ENCODE data around the gene TBC1D16.

DNA sequence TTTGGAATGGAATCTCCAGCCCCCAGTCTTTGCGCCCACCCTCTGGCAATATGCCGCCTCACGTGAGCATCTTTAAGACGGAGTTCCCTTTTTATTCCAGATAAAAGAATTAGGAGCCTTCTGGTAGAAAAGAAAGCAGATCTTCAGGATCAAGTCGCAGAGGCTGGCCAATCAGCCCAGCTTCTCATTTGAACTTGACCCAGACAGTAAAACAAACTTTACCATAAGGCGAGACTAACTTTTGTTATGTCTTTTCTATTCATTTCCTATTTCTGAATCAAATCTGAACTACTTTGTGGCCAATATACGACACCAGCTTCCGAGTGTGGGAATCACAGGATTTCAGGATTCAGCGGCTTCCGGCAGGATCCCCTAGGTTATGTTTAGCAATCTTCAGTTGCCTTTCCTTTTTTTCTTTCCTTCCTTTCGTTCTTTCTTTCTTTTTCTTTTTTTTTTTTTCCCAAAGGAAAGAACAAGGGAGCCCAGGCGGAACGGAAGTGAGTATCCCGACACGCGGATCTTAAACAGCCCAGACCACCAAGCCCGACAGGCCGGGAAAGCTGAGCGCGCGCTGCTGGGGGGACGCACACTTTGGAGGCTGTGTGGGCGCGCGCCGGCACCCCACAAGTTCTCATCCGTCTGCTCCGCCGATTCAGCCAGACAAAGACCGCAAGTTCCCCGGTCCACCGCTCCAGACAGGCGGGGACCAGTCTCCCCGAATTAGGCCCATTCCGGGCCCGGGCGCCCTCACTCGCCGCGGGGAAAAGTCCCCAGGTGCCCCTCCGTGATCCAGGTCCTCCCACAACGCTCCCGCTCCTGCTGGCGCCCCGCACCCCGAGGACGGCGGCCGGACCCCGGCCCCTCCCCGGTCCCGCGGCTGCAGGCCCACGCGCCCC, 633 bp downstream of the TBC1D16 start:
- TF ChIP-seq, protein P1, sequence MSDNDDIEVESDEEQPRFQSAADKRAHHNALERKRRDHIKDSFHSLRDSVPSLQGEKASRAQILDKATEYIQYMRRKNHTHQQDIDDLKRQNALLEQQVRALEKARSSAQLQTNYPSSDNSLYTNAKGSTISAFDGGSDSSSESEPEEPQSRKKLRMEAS (IDR thresholded peaks at IDR 0.05; ENCODE audit: low read depth, low read length) = no peak
- TF ChIP-seq POLR2A (IDR thresholded peaks at IDR 0.05; ENCODE audit: extremely low read depth, insufficient read length) = no peak
- TF ChIP-seq, protein P2, sequence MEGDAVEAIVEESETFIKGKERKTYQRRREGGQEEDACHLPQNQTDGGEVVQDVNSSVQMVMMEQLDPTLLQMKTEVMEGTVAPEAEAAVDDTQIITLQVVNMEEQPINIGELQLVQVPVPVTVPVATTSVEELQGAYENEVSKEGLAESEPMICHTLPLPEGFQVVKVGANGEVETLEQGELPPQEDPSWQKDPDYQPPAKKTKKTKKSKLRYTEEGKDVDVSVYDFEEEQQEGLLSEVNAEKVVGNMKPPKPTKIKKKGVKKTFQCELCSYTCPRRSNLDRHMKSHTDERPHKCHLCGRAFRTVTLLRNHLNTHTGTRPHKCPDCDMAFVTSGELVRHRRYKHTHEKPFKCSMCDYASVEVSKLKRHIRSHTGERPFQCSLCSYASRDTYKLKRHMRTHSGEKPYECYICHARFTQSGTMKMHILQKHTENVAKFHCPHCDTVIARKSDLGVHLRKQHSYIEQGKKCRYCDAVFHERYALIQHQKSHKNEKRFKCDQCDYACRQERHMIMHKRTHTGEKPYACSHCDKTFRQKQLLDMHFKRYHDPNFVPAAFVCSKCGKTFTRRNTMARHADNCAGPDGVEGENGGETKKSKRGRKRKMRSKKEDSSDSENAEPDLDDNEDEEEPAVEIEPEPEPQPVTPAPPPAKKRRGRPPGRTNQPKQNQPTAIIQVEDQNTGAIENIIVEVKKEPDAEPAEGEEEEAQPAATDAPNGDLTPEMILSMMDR (IDR thresholded peaks at IDR 0.05; ENCODE audit: low read depth, low read length) = no peak
- no peak for TF ChIP-seq MYC (IDR thresholded peaks at IDR 0.05; ENCODE audit: low read depth, low read length)
